Hepatocyte (in vitro differentiated cells): ENCODE data around the gene PYROXD2.

ENCODE experiments used
- CTCF ChIP-seq: fragments of 200-600 bp; sonication (generic); IDR thresholded peaks from 2 replicates; pipeline ENCODE4 v1.5.1; 2016; ENCODE audit warnings: antibody characterized with exemption, mild to moderate bottlenecking; ENCODE audit not compliant: poor library complexity
- EZH2 ChIP-seq: fragments of 200-600 bp; sonication (generic); IDR thresholded peaks from 2 replicates; pipeline ENCODE4 v1.6.1; 2016; ENCODE audit warnings: antibody characterized with exemption, mild to moderate bottlenecking, borderline replicate concordance

- no peak for TF ChIP-seq CTCF
- TF ChIP-seq EZH2, result no peak
Observed at GRCh38 chr10:98382691-98383101, 32.3 kb downstream of the PYROXD2 start.
